Renal cortex interstitium (tissue), 3 donors: ENCODE results near the gene CYB5A. TPM values are rescaled to one million over a fixed set of nuclear protein-coding genes. Genes with fewer than 3 reads are reported as not detected.

Experiments used
- polyA plus RNA-seq, 3 donors: library from polyadenylated mRNA; unstranded; fragments of 120-200 nt; gene quantifications; one replicate each; pipeline ENCODE4 v1.2.1, GENCODE V29; 2013; ENCODE audit not compliant: insufficient read length in 3 of 3

The CYB5A gene
- polyA plus RNA-seq, 3 donors = 263 to 275 (median 275) TPM

Other genes with a start within 250 kb of the CYB5A start
- 1 to 10 TPM; 3.4 to 6.2 (median 4.2) TPM for gene FBXO15, start 144.1 kb downstream of the CYB5A start, polyA plus RNA-seq
- 10 to 100 TPM; 60.0 to 70.3 (median 68.8) TPM for gene TIMM21, start 143.4 kb downstream of the CYB5A start, polyA plus RNA-seq
- gene C18orf63, start 23.9 kb upstream of the CYB5A start, polyA plus RNA-seq = under 1 TPM; 0.17 to 0.47 (median 0.39) TPM
- under 1 TPM; 0.08 to 0.32 (median 0.14) TPM for gene DIPK1C, start 165.3 kb upstream of the CYB5A start, polyA plus RNA-seq
- gene CNDP2, start 204.4 kb upstream of the CYB5A start, polyA plus RNA-seq = 100 to 1,000 TPM; 275 to 363 (median 290) TPM
- 1 to 10 TPM; 1.2 to 2.0 (median 1.3) TPM for gene CNDP1, start 242.5 kb upstream of the CYB5A start, polyA plus RNA-seq